Kidney (tissue), 14 donors: Measurements from ENCODE around the gene ASB9. TPM values are rescaled to one million over a fixed set of nuclear protein-coding genes. Genes with fewer than 3 reads are reported as not detected.

Experiments
- DNase-seq, 5 donors: peaks; one replicate each; pipeline ENCODE4 v3.0.0-alpha.2; 2013 to 2020
- FAIRE-seq: peaks from 2 replicates; lab custom pipeline; 2012; peaks lifted over from hg19 to GRCh38; lab: Jason Lieb, UNC
- H3K27ac ChIP-seq, 2 donors: one replicate each; pipeline ENCODE4 v1.7.0; 2013; ENCODE audit warnings: low read depth in 2 of 2, low read length in 2 of 2, inconsistent platforms in 1 of 2
- H3K27me3 ChIP-seq: one replicate; pipeline ENCODE4 v1.7.1; 2013; ENCODE audit warnings: low read length, inconsistent platforms; ENCODE audit not compliant: control insufficient read depth, insufficient read depth
- H3K36me3 ChIP-seq, 3 donors: one replicate each; pipeline versions ENCODE4 v1.7.0 to v1.7.1; 2013; ENCODE audit warnings: low read length in 3 of 3, control low read depth in 1 of 3, inconsistent platforms in 1 of 3; ENCODE audit not compliant: insufficient read depth in 3 of 3, control insufficient read depth in 2 of 3
- H3K4me1 ChIP-seq, 3 donors: one replicate each; pipeline versions ENCODE4 v1.7.0 to v1.7.1; 2013; ENCODE audit warnings: low read length in 3 of 3, inconsistent platforms in 1 of 3, low read depth in 1 of 3; ENCODE audit not compliant: control insufficient read depth in 2 of 3, insufficient read depth in 2 of 3
- H3K4me3 ChIP-seq, 3 donors: one replicate each; pipeline versions ENCODE4 v1.7.0 to v1.8.1; 2013; ENCODE audit warnings: low read length in 3 of 3, control low read depth in 1 of 3, inconsistent platforms in 1 of 3
- H3K9ac ChIP-seq, 3 donors: one replicate each; pipeline versions ENCODE4 v1.7.0 to v1.7.1; 2013; ENCODE audit warnings: low read length in 3 of 3, control low read depth in 1 of 3, inconsistent platforms in 1 of 3
- H3K9me3 ChIP-seq, 3 donors: one replicate each; pipeline versions ENCODE4 v1.7.0 to v1.7.1; 2013; ENCODE audit warnings: low read length in 3 of 3, control low read depth in 1 of 3, inconsistent platforms in 1 of 3; ENCODE audit not compliant: control insufficient read depth in 2 of 3, insufficient read depth in 1 of 3
- intact Hi-C: fragments of 100-400 bp; cut with DNase I; formaldehyde crosslinking; loops from one replicate; pipeline ENCODE4 v1.11.1; 2022
- polyA plus RNA-seq: library from polyadenylated mRNA; stranded (reverse); fragments of 350-450 nt; fragmentation: Illumina TruSeq; extraction: RNeasy Lipid Tissue Mini Kit (QIAGEN cat#74804); gene quantifications from one replicate; pipeline ENCODE4 v1.2.3, GENCODE V29; 2014; ENCODE audit warnings: low read depth, low replicate concordance; ENCODE audit not compliant: insufficient read depth
- total RNA-seq: library from RNA; stranded (reverse); fragmentation: NEBNext Ultra II Directional; extraction: Animal tissue kit (Norgen Biotek cat#: 25700); gene quantifications from one replicate; pipeline ENCODE4 v1.2.1, GENCODE V29; 2021
- TF ChIP-seq, protein P1 (sequence below): IDR thresholded peaks from 3 replicates; pipeline ENCODE4 v1.5.1; 2012; ENCODE audit warnings: mild to moderate bottlenecking, moderate library complexity, borderline replicate concordance; ENCODE audit not compliant: insufficient read depth; ENCODE audit errors: extremely low read depth
- donor health status: control.
- donor health status: control.
- donor health status: control.
- donor health status: control.
- donor health status: control.
- donor health status: DM: yes; HTN: yes; CAD: no.
- donor health status: Normal renal cell carcinoma (clear cell type).

The ASB9 gene
- total and polyA plus RNA-seq, 2 donors from 2014 or later, result 2.6 to 15.7 TPM

DNA sequence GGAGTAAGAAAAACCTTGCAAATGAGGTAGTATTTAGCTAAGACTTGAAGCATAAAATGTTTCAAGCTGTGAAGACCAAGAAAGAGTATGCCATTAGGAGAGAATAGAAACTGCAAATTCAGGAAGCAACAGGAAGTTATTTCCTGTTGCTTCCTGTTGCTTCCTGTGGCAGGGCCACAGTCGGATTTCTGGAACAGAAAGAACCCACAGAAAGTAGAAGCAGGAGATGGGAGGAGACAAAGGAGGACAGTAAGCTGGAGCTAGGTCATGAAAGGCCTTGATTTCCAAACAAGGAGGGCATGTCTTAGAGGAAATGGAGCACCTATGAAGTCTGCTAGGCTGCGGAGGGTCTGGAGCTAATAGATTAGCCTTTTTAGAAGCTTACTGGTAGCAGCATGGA, 28.3 kb upstream of the ASB9 start:
- TF ChIP-seq, protein P1, sequence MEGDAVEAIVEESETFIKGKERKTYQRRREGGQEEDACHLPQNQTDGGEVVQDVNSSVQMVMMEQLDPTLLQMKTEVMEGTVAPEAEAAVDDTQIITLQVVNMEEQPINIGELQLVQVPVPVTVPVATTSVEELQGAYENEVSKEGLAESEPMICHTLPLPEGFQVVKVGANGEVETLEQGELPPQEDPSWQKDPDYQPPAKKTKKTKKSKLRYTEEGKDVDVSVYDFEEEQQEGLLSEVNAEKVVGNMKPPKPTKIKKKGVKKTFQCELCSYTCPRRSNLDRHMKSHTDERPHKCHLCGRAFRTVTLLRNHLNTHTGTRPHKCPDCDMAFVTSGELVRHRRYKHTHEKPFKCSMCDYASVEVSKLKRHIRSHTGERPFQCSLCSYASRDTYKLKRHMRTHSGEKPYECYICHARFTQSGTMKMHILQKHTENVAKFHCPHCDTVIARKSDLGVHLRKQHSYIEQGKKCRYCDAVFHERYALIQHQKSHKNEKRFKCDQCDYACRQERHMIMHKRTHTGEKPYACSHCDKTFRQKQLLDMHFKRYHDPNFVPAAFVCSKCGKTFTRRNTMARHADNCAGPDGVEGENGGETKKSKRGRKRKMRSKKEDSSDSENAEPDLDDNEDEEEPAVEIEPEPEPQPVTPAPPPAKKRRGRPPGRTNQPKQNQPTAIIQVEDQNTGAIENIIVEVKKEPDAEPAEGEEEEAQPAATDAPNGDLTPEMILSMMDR, result no peak
- FAIRE-seq, result no peak
- DNase-seq, result peak in 1 of 5 donors; percentile 6
- H3K4me3 ChIP-seq, result peak overlapping the region in 1 of 3 donors; percentile 24
- peak overlapping the region; percentile 53 for H3K27ac ChIP-seq
- no peaks in the 10 kb centered on the region for H3K9me3 ChIP-seq
- intact Hi-C loops, result no loop called here
- peaks cover 0 to 7% (median 0%) of the 10 kb centered on the region in 3 donors for H3K4me1 ChIP-seq
- no peak overlapping the region for H3K9ac ChIP-seq
- H3K27me3 ChIP-seq, result peaks cover 4% of the 10 kb centered on the region
- H3K36me3 ChIP-seq, result no peaks in the 10 kb centered on the region

DNA sequence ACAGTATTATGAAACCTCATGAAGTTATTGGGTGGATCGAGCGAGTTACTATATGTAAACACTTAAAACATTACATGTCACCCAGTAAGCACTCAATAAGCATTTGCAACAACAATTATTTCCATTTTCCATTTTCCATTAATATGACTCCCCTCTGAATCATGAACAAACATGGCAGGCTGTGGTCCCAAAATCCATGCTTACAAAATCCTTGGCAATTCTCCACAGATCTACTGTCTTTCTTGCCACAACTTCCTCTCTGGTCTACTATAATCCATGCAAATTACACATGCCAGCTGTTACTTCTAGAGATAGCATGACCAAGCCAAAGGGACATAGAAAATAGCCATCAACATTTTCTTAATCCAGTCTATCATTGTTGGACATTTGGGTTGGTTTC, 23.6 kb upstream of the ASB9 start:
- intact Hi-C loops, result no loop called here
- FAIRE-seq (no peak), DNase-seq (no peak)
- Histone ChIP-seq H3K27ac (no peak overlapping the region), H3K27me3 (peaks cover 3% of the 10 kb centered on the region), H3K36me3 (no peaks in the 10 kb centered on the region), H3K4me3 (no peak overlapping the region), H3K4me1 (peaks cover 0 to 2% (median 0%) of the 10 kb centered on the region in 3 donors), H3K9me3 (no peaks in the 10 kb centered on the region), H3K9ac (no peak overlapping the region)
- TF ChIP-seq, protein P1, result no peak

DNA sequence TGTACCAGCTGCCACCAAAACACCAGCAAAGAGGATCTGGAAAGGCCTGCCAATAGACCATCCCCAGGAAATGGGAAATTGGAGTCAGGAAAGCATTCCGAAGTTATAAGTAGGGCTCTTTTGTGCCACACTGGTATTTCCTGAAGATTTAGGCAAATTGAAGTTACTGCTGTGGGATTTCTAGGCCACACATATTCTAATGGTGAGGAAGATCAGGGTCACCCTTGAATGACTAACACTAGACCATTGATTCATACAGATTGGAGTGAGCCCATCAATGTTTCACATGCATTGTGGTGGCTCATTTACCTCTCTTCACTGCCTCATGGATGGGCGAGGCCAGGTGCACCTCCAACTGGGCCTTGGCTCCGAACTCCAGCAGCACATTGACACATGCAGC, 23.0 kb upstream of the ASB9 start:
- Histone ChIP-seq H3K4me3 (no peak overlapping the region), H3K9ac (no peak overlapping the region), H3K36me3 (no peaks in the 10 kb centered on the region), H3K4me1 (no peaks in the 10 kb centered on the region), H3K9me3 (no peaks in the 10 kb centered on the region), H3K27me3 (peaks cover 2% of the 10 kb centered on the region), H3K27ac (no peak overlapping the region)
- no peak for DNase-seq
- TF ChIP-seq, protein P1, result no peak
- FAIRE-seq, result no peak
- intact Hi-C loops, result no loop called here

DNA sequence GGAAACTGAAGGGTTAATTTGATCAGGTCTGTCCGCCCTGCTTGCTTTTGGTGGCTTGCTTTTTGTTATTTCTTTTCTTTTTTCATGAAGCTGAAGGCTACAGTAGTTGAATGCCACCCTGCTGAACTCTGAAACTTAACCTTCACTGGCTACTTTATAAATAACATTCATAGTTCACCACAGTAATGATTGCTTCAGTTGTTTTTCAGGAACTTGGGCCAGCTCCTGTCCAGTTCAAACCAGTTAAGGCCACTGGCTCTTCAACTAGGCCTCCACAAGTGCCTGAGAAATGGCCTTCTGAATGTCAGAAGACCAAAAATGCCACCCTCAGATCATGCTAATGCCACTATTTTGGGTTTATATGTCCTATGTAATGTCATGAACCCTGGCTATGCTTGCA, 7.7 kb upstream of the ASB9 start:
- Histone ChIP-seq H3K9ac (no peak overlapping the region), H3K27ac (no peak overlapping the region), H3K27me3 (peaks cover 2% of the 10 kb centered on the region), H3K36me3 (no peaks in the 10 kb centered on the region), H3K4me1 (peaks cover 0 to 5% (median 0%) of the 10 kb centered on the region in 3 donors), H3K4me3 (no peak overlapping the region), H3K9me3 (no peaks in the 10 kb centered on the region)
- DNase-seq, result no peak
- TF ChIP-seq, protein P1, result no peak
- intact Hi-C loops, result no loop called here
- no peak for FAIRE-seq
